ENCODE data around the gene ZNF783.
"Not testable (repeated sequence)": the region's sequence is repeated elsewhere in the genome, so short reads cannot be mapped to it uniquely, and the experiment has no call there.

The ZNF783 gene

GRCh38 chr7:149239345-149240143, 22.5 kb upstream of the ZNF783 start, which contains the start of gene ZNF212:
Gene ZNF212 (plus strand): TSS chr7:149239651. CDS start chr7:149239779, 128 bp downstream.
- in situ Hi-C loops (cut with HindIII; ENCODE audit: low sequenced_read_pairs), result no loop called here

- in situ Hi-C loops (cut with HindIII; ENCODE audit: low sequenced_read_pairs), result no loop called here
Observed at GRCh38 chr7:149240637-149241036, 21.4 kb upstream of the ZNF783 start.

- in situ Hi-C loops (cut with HindIII; ENCODE audit: low sequenced_read_pairs), result no loop called here
Observed at GRCh38 chr7:149241696-149242095, 20.3 kb upstream of the ZNF783 start.

- in situ Hi-C loops (cut with HindIII; ENCODE audit: low sequenced_read_pairs), result no loop called here
Observed at GRCh38 chr7:149245244-149245643, 16.8 kb upstream of the ZNF783 start.

GRCh38 chr7:149245744-149246143, 16.3 kb upstream of the ZNF783 start:
- in situ Hi-C loops (cut with HindIII; ENCODE audit: low sequenced_read_pairs), result no loop called here

GRCh38 chr7:149248777-149249176, 13.2 kb upstream of the ZNF783 start:
- in situ Hi-C loops (cut with HindIII; ENCODE audit: low sequenced_read_pairs), result no loop called here

- in situ Hi-C loops (cut with HindIII; ENCODE audit: low sequenced_read_pairs), result loop anchor here (5.0 to 10.0 kb wide), 3 partner anchors 52 to 105 kb away; partner anchors contain the start of genes ZNF282 and ZNF398
Observed at GRCh38 chr7:149250151-149250550, 11.8 kb upstream of the ZNF783 start.

GRCh38 chr7:149251518-149251917, 10.5 kb upstream of the ZNF783 start:
- in situ Hi-C loops (cut with HindIII; ENCODE audit: low sequenced_read_pairs), result loop anchor here (5.0 to 10.0 kb wide), 3 partner anchors 51 to 107 kb away; partner anchors contain the start of genes ZNF282 and ZNF398

- in situ Hi-C loops (cut with HindIII; ENCODE audit: low sequenced_read_pairs), result loop anchor here (5.0 to 10.0 kb wide), 3 partner anchors 50 to 108 kb away; partner anchors contain the start of genes ZNF282 and ZNF398
Observed at GRCh38 chr7:149252378-149252777, 9.6 kb upstream of the ZNF783 start.

GRCh38 chr7:149253665-149254064, 8.3 kb upstream of the ZNF783 start:
- in situ Hi-C loops (cut with HindIII; ENCODE audit: low sequenced_read_pairs), result loop anchor here (5.0 to 10.0 kb wide), 3 partner anchors 49 to 109 kb away; partner anchors contain the start of genes ZNF282 and ZNF398

GRCh38 chr7:149254181-149254858, 7.7 kb upstream of the ZNF783 start:
- in situ Hi-C loops (cut with HindIII; ENCODE audit: low sequenced_read_pairs), result loop anchor here (5.0 to 10.0 kb wide), 3 partner anchors 48 to 110 kb away; partner anchors contain the start of genes ZNF282 and ZNF398

- in situ Hi-C loops (cut with HindIII; ENCODE audit: low sequenced_read_pairs), result loop anchor here (10.0 kb wide), 1 partner anchor 110 kb away; the partner anchor contains the start of gene ZNF398
Observed at GRCh38 chr7:149255174-149255573, 6.8 kb upstream of the ZNF783 start.

GRCh38 chr7:149256568-149256967, 5.4 kb upstream of the ZNF783 start:
- in situ Hi-C loops (cut with HindIII; ENCODE audit: low sequenced_read_pairs), result loop anchor here (10.0 kb wide), 1 partner anchor 112 kb away; the partner anchor contains the start of gene ZNF398

- in situ Hi-C loops (cut with HindIII; ENCODE audit: low sequenced_read_pairs), result loop anchor here (10.0 kb wide), 1 partner anchor 112 kb away; the partner anchor contains the start of gene ZNF398
Observed at GRCh38 chr7:149257146-149257545, 4.8 kb upstream of the ZNF783 start.

- in situ Hi-C loops (cut with HindIII; ENCODE audit: low sequenced_read_pairs), result no loop called here
Observed at GRCh38 chr7:149261316-149261828, 624 bp upstream of the ZNF783 start.

GRCh38 chr7:149266451-149266850, 4.5 kb downstream of the ZNF783 start:
- in situ Hi-C loops (cut with HindIII; ENCODE audit: low sequenced_read_pairs), result no loop called here

GRCh38 chr7:149267733-149268132, 5.7 kb downstream of the ZNF783 start:
- in situ Hi-C loops (cut with HindIII; ENCODE audit: low sequenced_read_pairs), result no loop called here

- in situ Hi-C loops (cut with HindIII; ENCODE audit: low sequenced_read_pairs), result not testable (repeated sequence)
Observed at GRCh38 chr7:149274424-149274823, 12.4 kb downstream of the ZNF783 start.

GRCh38 chr7:149277871-149278270, 15.9 kb downstream of the ZNF783 start:
- in situ Hi-C loops (cut with HindIII; ENCODE audit: low sequenced_read_pairs), result no loop called here

- in situ Hi-C loops (cut with HindIII; ENCODE audit: low sequenced_read_pairs), result no loop called here
Observed at GRCh38 chr7:149278396-149278795, 16.4 kb downstream of the ZNF783 start.

GRCh38 chr7:149279111-149279743, 17.2 kb downstream of the ZNF783 start:
- in situ Hi-C loops (cut with HindIII; ENCODE audit: low sequenced_read_pairs), result no loop called here
